ENCODE results near the gene PSTPIP2.

The PSTPIP2 gene

GRCh38 chr18:46068763-46069162, 3.3 kb downstream of the PSTPIP2 start:
- TF ChIP-seq POLR2A (IDR thresholded peaks at IDR 0.05; ENCODE audit: low read depth, low read length) = no peak
- no peak for TF ChIP-seq POLR2AphosphoS5 (IDR thresholded peaks at IDR 0.05; ENCODE audit: low read depth, low read length)
- no peak for TF ChIP-seq TAF1 (IDR thresholded peaks at IDR 0.05; ENCODE audit: borderline replicate concordance, low read depth, low read length)
- DNase-seq (ENCODE audit: insufficient read length) = no peak

DNA sequence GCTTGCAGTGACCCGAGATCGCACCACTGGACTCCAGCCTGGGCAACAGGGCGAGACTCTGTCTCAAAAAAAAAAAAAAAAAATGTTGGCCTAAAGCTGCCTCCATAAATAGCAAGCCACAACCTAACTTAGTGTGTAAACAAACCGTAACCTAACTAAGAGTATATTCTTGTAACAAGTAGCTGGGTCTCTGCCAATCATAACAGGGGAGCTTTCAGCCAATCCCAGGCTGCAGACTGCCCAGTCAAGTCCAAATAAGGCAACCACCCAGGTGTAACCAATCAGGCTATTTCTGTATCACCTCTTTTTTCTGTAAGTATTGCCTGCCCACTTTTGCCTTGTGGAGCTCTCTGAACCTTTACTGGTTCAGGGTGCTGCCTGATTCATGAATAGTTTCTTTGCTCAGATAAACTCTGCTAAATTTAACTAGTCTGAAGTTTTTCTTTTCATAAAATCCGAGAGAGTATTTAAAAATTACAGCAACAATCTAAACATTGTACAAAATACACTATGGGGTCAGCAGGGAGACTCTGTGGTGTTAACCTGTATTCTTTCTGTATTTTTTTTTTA, 4.5 kb downstream of the PSTPIP2 start:
- peak; percentile 64 for FAIRE-seq
- DNase-seq (ENCODE audit: insufficient read length) = no peak
- no peak for TF ChIP-seq POLR2A (IDR thresholded peaks at IDR 0.05; ENCODE audit: low read depth, low read length)
- no peak for TF ChIP-seq TAF1 (IDR thresholded peaks at IDR 0.05; ENCODE audit: borderline replicate concordance, low read depth, low read length)
- TF ChIP-seq POLR2AphosphoS5 (IDR thresholded peaks at IDR 0.05; ENCODE audit: low read depth, low read length) = no peak

More at GRCh38 chr18:46068763-46069162, 3.3 kb downstream of the PSTPIP2 start:
- FAIRE-seq = no peak

DNA sequence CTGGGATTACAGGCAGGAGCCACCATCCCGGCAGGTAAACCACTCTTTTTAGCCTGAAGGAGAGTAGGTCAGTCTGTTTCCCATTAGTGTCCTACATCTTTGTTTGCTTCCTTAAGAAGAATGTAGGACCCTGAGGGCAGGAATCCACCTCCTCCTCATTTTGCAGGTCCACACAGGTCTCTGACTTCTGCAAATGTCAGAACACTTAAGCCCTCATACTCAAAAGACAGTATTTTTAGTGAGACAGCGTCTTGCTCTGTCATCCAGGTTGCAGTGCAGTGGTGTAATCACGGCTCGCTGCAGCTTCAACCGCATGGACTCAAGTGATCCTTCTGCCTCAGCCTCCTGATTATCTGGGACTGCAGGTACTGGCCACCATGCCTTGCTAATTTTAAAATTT, 9.3 kb downstream of the PSTPIP2 start:
- TF ChIP-seq POLR2AphosphoS5 (IDR thresholded peaks at IDR 0.05; ENCODE audit: low read depth, low read length) (no peak), TAF1 (IDR thresholded peaks at IDR 0.05; ENCODE audit: borderline replicate concordance, low read depth, low read length) (no peak), POLR2A (IDR thresholded peaks at IDR 0.05; ENCODE audit: low read depth, low read length) (no peak)
- FAIRE-seq = no peak
- DNase-seq (ENCODE audit: insufficient read length) = no peak

GRCh38 chr18:46061796-46062195, 10.3 kb downstream of the PSTPIP2 start:
- no peak for DNase-seq (ENCODE audit: insufficient read length)
- FAIRE-seq = peak; percentile 72
- no peak for TF ChIP-seq TAF1 (IDR thresholded peaks at IDR 0.05; ENCODE audit: borderline replicate concordance, low read depth, low read length)
- TF ChIP-seq POLR2A (IDR thresholded peaks at IDR 0.05; ENCODE audit: low read depth, low read length) = no peak
- no peak for TF ChIP-seq POLR2AphosphoS5 (IDR thresholded peaks at IDR 0.05; ENCODE audit: low read depth, low read length)

DNA sequence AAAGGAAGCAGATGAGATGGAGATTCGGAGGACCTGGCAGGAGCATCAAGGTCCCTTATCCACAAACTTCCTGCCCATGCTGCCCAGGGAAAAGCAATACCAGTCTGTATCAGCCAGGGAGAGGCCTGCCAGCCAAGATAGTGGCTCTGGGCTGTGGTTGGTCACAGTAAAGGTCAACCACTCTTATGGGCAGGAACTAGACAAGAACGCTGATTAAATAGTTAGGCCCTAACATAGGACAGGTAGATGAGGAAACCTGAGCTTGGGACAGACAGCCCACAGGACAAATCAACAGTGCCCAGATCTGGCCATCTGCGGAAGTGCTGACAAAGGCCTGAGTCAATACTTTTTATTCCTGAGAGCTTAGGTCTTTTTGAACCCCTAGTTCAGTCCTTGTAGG, 10.7 kb downstream of the PSTPIP2 start:
- no peak for TF ChIP-seq TAF1 (IDR thresholded peaks at IDR 0.05; ENCODE audit: borderline replicate concordance, low read depth, low read length)
- TF ChIP-seq POLR2A (IDR thresholded peaks at IDR 0.05; ENCODE audit: low read depth, low read length) = no peak
- no peak for TF ChIP-seq POLR2AphosphoS5 (IDR thresholded peaks at IDR 0.05; ENCODE audit: low read depth, low read length)
- DNase-seq (ENCODE audit: insufficient read length) (no peak), FAIRE-seq (peak; percentile 56)

GRCh38 chr18:46060359-46060841, 11.7 kb downstream of the PSTPIP2 start:
- peak; percentile 42 for FAIRE-seq
- TF ChIP-seq TAF1 (IDR thresholded peaks at IDR 0.05; ENCODE audit: borderline replicate concordance, low read depth, low read length) (no peak), POLR2AphosphoS5 (IDR thresholded peaks at IDR 0.05; ENCODE audit: low read depth, low read length) (no peak), POLR2A (IDR thresholded peaks at IDR 0.05; ENCODE audit: low read depth, low read length) (no peak)
- no peak for DNase-seq (ENCODE audit: insufficient read length)

- no peak for DNase-seq (ENCODE audit: insufficient read length)
- FAIRE-seq = no peak
- TF ChIP-seq POLR2AphosphoS5 (IDR thresholded peaks at IDR 0.05; ENCODE audit: low read depth, low read length) (no peak), POLR2A (IDR thresholded peaks at IDR 0.05; ENCODE audit: low read depth, low read length) (no peak), TAF1 (IDR thresholded peaks at IDR 0.05; ENCODE audit: borderline replicate concordance, low read depth, low read length) (no peak)
These were observed 16.2 kb downstream of the PSTPIP2 start for GRCh38 chr18:46055838-46056230.

DNA sequence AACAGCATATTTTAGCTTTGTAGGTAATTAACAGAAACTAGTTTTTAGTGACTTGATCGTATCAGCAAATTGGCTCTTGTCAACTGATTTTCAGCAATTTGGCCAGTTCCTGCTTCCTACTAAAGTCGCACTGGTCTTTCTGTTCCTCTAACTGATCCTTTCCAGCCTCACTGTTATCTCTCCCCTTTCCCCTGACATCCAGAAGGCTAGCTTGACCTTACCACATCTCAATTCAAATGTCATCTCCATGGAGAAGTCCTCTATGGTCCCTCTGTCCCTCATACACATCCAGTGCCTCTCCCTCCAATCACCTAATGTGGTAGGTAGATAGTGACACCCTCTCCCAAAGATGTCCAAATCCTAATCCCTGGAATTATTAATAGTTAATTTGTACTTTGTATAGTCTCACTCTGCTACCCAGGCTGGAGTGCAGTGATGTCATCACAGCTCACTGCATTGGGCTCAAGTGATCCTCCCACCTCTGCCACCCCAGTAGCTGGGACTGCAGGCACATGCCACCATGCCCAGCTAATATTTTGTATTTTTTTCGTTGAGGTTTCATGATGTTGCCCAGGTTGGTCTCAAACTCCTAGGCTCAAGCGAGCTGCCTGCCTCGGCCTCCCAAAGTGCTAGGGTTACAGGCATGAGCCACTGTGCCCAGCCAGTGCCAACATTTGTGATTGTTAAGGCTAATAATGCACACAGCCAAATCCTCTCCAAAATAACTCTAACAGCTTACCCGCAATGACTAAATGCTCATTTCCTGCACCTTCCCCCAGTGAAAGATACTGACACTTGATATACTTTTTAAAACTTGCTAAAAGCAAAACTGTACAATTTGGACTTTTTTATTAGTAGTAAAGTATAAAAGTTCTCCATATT, 16.9 kb downstream of the PSTPIP2 start:
- no peak for TF ChIP-seq POLR2AphosphoS5 (IDR thresholded peaks at IDR 0.05; ENCODE audit: low read depth, low read length)
- TF ChIP-seq POLR2A (IDR thresholded peaks at IDR 0.05; ENCODE audit: low read depth, low read length) = no peak
- TF ChIP-seq TAF1 (IDR thresholded peaks at IDR 0.05; ENCODE audit: borderline replicate concordance, low read depth, low read length) = no peak
- peak; percentile 56 for FAIRE-seq

GRCh38 chr18:46053368-46054095, 18.5 kb downstream of the PSTPIP2 start:
- no peak for FAIRE-seq
- TF ChIP-seq POLR2AphosphoS5 (IDR thresholded peaks at IDR 0.05; ENCODE audit: low read depth, low read length) = no peak
- TF ChIP-seq POLR2A (IDR thresholded peaks at IDR 0.05; ENCODE audit: low read depth, low read length) = no peak
- no peak for TF ChIP-seq TAF1 (IDR thresholded peaks at IDR 0.05; ENCODE audit: borderline replicate concordance, low read depth, low read length)
- DNase-seq (ENCODE audit: insufficient read length) = no peak

More for the DNA sequence above, 16.9 kb downstream of the PSTPIP2 start:
- no peak for DNase-seq (ENCODE audit: insufficient read length)

- DNase-seq (ENCODE audit: insufficient read length) = no peak
- peak; percentile 70 for FAIRE-seq
- TF ChIP-seq POLR2A (IDR thresholded peaks at IDR 0.05; ENCODE audit: low read depth, low read length) = no peak
- no peak for TF ChIP-seq TAF1 (IDR thresholded peaks at IDR 0.05; ENCODE audit: borderline replicate concordance, low read depth, low read length)
- TF ChIP-seq POLR2AphosphoS5 (IDR thresholded peaks at IDR 0.05; ENCODE audit: low read depth, low read length) = no peak
These were observed 20.2 kb downstream of the PSTPIP2 start for GRCh38 chr18:46051731-46052461.
